Neural progenitor cell (in vitro differentiated cells): ENCODE measurements around the gene RBFOX1.

Experiments
- CTCF ChIP-seq: fragments of 200-600 bp; sonication (generic); IDR thresholded peaks from 2 replicates; pipeline ENCODE4 v1.5.1; 2017; ENCODE audit warnings: antibody characterized with exemption, mild to moderate bottlenecking
- EZH2phosphoT487 ChIP-seq: fragments of 200-600 bp; sonication (generic); IDR thresholded peaks from 2 replicates; pipeline ENCODE4 v1.6.1; 2017; ENCODE audit warnings: antibody characterized with exemption

GRCh38 chr16:7590934-7591333, 258.3 kb downstream of the RBFOX1 start:
- TF ChIP-seq CTCF (no peak), EZH2phosphoT487 (no peak)
